ENCODE results near the gene LIFR. TPM values are rescaled to one million over a fixed set of nuclear protein-coding genes. Genes with fewer than 3 reads are reported as not detected.

Gene LIFR
- total and polyA plus RNA-seq, 2 experiments from 2014 or later, result 50.2 to 83.8 TPM

- 57% methylated on average over 8 of the region's 8 CpGs for WGBS (ENCODE audit: low lambda C conversion rate, missing lambda C conversion rate)
Measured at GRCh38 chr5:38533286-38534155, 22.9 kb downstream of the LIFR start.

GRCh38 chr5:38532165-38532669 is 24.2 kb downstream of the LIFR start:
- H2AFZ ChIP-seq, result no peak overlapping the region
- peak overlapping the region; percentile 47 for H3K4me2 ChIP-seq
- peaks cover 91% of the 10 kb centered on the region for H3K79me2 ChIP-seq
- H3K4me1 ChIP-seq (ENCODE audit: insufficient read depth), result peaks cover 49% of the 10 kb centered on the region
- no peaks in the 10 kb centered on the region for H3K9me2 ChIP-seq (replicated peaks; ENCODE audit: insufficient read depth)
- TF ChIP-seq EZH2 (IDR thresholded peaks at IDR 0.05; ENCODE audit: borderline replicate concordance) (no peak), EZH2phosphoT487 (IDR thresholded peaks at IDR 0.05; ENCODE audit: low read depth, severe bottlenecking, unreplicated experiment) (no peak)
- TF ChIP-seq, protein P1, sequence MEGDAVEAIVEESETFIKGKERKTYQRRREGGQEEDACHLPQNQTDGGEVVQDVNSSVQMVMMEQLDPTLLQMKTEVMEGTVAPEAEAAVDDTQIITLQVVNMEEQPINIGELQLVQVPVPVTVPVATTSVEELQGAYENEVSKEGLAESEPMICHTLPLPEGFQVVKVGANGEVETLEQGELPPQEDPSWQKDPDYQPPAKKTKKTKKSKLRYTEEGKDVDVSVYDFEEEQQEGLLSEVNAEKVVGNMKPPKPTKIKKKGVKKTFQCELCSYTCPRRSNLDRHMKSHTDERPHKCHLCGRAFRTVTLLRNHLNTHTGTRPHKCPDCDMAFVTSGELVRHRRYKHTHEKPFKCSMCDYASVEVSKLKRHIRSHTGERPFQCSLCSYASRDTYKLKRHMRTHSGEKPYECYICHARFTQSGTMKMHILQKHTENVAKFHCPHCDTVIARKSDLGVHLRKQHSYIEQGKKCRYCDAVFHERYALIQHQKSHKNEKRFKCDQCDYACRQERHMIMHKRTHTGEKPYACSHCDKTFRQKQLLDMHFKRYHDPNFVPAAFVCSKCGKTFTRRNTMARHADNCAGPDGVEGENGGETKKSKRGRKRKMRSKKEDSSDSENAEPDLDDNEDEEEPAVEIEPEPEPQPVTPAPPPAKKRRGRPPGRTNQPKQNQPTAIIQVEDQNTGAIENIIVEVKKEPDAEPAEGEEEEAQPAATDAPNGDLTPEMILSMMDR (IDR thresholded peaks at IDR 0.05; ENCODE audit: poor library complexity), result no peak
- no peaks in the 10 kb centered on the region for H3K36me3 ChIP-seq (replicated peaks; ENCODE audit: insufficient read depth, low read depth)
- no peak for DNase-seq (ENCODE audit: low spot score)
- no peaks in the 10 kb centered on the region for H4K20me1 ChIP-seq (ENCODE audit: insufficient read depth, poor library complexity, severe bottlenecking)
- H3K27ac ChIP-seq, result peak overlapping the region; percentile 72
- no peaks in the 10 kb centered on the region for H3K9me3 ChIP-seq (ENCODE audit: low read depth)
- H3K27me3 ChIP-seq, result no peaks in the 10 kb centered on the region
- no peak overlapping the region for H3K4me3 ChIP-seq
- 68% methylated on average over 9 of the region's 9 CpGs for WGBS (ENCODE audit: low lambda C conversion rate, missing lambda C conversion rate)

More at GRCh38 chr5:38533286-38534155, 22.9 kb downstream of the LIFR start:
- Histone ChIP-seq H3K79me2 (peaks cover 92% of the 10 kb centered on the region), H3K4me3 (no peak overlapping the region), H3K4me1 (ENCODE audit: insufficient read depth) (peaks cover 45% of the 10 kb centered on the region), H3K9me2 (replicated peaks; ENCODE audit: insufficient read depth) (no peaks in the 10 kb centered on the region), H3K9me3 (ENCODE audit: low read depth) (no peaks in the 10 kb centered on the region), H3K4me2 (peak overlapping the region; percentile 47), H2AFZ (no peak overlapping the region), H3K36me3 (replicated peaks; ENCODE audit: insufficient read depth, low read depth) (no peaks in the 10 kb centered on the region), H4K20me1 (ENCODE audit: insufficient read depth, poor library complexity, severe bottlenecking) (peaks cover 2% of the 10 kb centered on the region), H3K27me3 (no peaks in the 10 kb centered on the region), H3K27ac (peak overlapping the region; percentile 72)
- TF ChIP-seq, protein P1 (IDR thresholded peaks at IDR 0.05; ENCODE audit: poor library complexity), result no peak
- no peak for TF ChIP-seq EZH2 (IDR thresholded peaks at IDR 0.05; ENCODE audit: borderline replicate concordance)
- no peak for TF ChIP-seq EZH2phosphoT487 (IDR thresholded peaks at IDR 0.05; ENCODE audit: low read depth, severe bottlenecking, unreplicated experiment)
- peak; percentile 44 for DNase-seq (ENCODE audit: low spot score)

- H2AFZ ChIP-seq, result no peak overlapping the region
- no peak overlapping the region for H3K4me3 ChIP-seq
- TF ChIP-seq EZH2 (IDR thresholded peaks at IDR 0.05; ENCODE audit: borderline replicate concordance) (no peak), EZH2phosphoT487 (IDR thresholded peaks at IDR 0.05; ENCODE audit: low read depth, severe bottlenecking, unreplicated experiment) (no peak)
- TF ChIP-seq, protein P1 (IDR thresholded peaks at IDR 0.05; ENCODE audit: poor library complexity), result no peak
- peak overlapping the region; percentile 47 for H3K4me2 ChIP-seq
- H3K27me3 ChIP-seq, result no peaks in the 10 kb centered on the region
- peaks cover 49% of the 10 kb centered on the region for H3K4me1 ChIP-seq (ENCODE audit: insufficient read depth)
- WGBS (ENCODE audit: low lambda C conversion rate, missing lambda C conversion rate), result 91% methylated on average over 3 of the region's 3 CpGs
- H3K9me3 ChIP-seq (ENCODE audit: low read depth), result no peaks in the 10 kb centered on the region
- peak overlapping the region; percentile 72 for H3K27ac ChIP-seq
- no peak for DNase-seq (ENCODE audit: low spot score)
- H3K36me3 ChIP-seq (replicated peaks; ENCODE audit: insufficient read depth, low read depth), result no peaks in the 10 kb centered on the region
- H3K9me2 ChIP-seq (replicated peaks; ENCODE audit: insufficient read depth), result no peaks in the 10 kb centered on the region
- H3K79me2 ChIP-seq, result peaks cover 89% of the 10 kb centered on the region
- H4K20me1 ChIP-seq (ENCODE audit: insufficient read depth, poor library complexity, severe bottlenecking), result no peaks in the 10 kb centered on the region
Measured at GRCh38 chr5:38531518-38531917, 24.9 kb downstream of the LIFR start.

Measured in hepatocyte (in vitro differentiated cells).